Activated CD8-positive, alpha-beta T cell treated with anti-CD3 and anti-CD28 coated beads for 36 hours (primary cell): ENCODE data around the gene MRPL28. TPM values are rescaled to one million over a fixed set of nuclear protein-coding genes. Genes with fewer than 3 reads are reported as not detected.

Experiments
- ATAC-seq: fragments of 200-7000 bp; cut with Tn5 transposase; one replicate; pipeline ENCODE4 v1.10.0; 2021; ENCODE audit warnings: mild to moderate bottlenecking, moderate library complexity
- CTCF ChIA-PET: fragments of 350-600 bp; sonication (Branson Sonifier 250); formaldehyde crosslinking; loops from one replicate; lab custom pipeline; 2021; ENCODE audit warnings: antibody characterized with exemption; lab: Charles Lee
- POLR2A ChIA-PET: fragments of 350-600 bp; sonication (Branson Sonifier 250); formaldehyde crosslinking; loops from one replicate; lab custom pipeline; 2021; ENCODE audit warnings: antibody characterized with exemption; lab: Charles Lee
- DNase-seq: peaks from one replicate; pipeline ENCODE4 v3.0.0-alpha.2; 2020
- H3K27ac Mint-ChIP-seq: one replicate; pipeline ENCODE4 v1.8.0; 2021; ENCODE audit warnings: mild to moderate bottlenecking, mixed read lengths
- H3K27me3 Mint-ChIP-seq: one replicate; pipeline ENCODE4 v1.8.0; 2021; ENCODE audit warnings: mixed read lengths
- H3K36me3 Mint-ChIP-seq: one replicate; pipeline ENCODE4 v1.8.0; 2021; ENCODE audit warnings: low read depth, mixed read lengths
- H3K4me1 Mint-ChIP-seq: one replicate; pipeline ENCODE4 v1.8.0; 2021; ENCODE audit warnings: low read depth, mixed read lengths
- H3K4me3 Mint-ChIP-seq: one replicate; pipeline ENCODE4 v1.8.0; 2021; ENCODE audit warnings: mild to moderate bottlenecking, moderate library complexity, mixed read lengths
- H3K9me3 Mint-ChIP-seq: one replicate; pipeline ENCODE4 v1.8.0; 2021; ENCODE audit warnings: mixed read lengths
- intact Hi-C: fragments of 100-400 bp; cut with micrococcal nuclease; formaldehyde crosslinking; loops from one replicate; pipeline ENCODE4 v1.10.0; 2022
- total RNA-seq, 2 experiments: library from RNA; stranded (reverse); gene quantifications; one replicate each; pipeline ENCODE4 v1.2.3, GENCODE V29; 2021
- TF ChIP-seq, protein P1 (sequence below): fragments of 200-600 bp; IDR thresholded peaks from one replicate; pipeline ENCODE4 v1.8.0; 2022; ENCODE audit warnings: antibody characterized with exemption, mild to moderate bottlenecking

Gene MRPL28
- total RNA-seq, 2 experiments from 2014 or later = 95.0 to 98.2 TPM

GRCh38 chr16:372302-372983, 2.1 kb upstream of the MRPL28 start:
- ATAC-seq (no peak), DNase-seq (no peak)
- no peak overlapping the region for H3K27ac Mint-ChIP-seq
- CTCF ChIA-PET = no interaction called here
- intact Hi-C loops = no loop called here
- H3K27me3 Mint-ChIP-seq = no peaks in the 10 kb centered on the region
- no peak overlapping the region for H3K4me3 Mint-ChIP-seq
- TF ChIP-seq, protein P1, sequence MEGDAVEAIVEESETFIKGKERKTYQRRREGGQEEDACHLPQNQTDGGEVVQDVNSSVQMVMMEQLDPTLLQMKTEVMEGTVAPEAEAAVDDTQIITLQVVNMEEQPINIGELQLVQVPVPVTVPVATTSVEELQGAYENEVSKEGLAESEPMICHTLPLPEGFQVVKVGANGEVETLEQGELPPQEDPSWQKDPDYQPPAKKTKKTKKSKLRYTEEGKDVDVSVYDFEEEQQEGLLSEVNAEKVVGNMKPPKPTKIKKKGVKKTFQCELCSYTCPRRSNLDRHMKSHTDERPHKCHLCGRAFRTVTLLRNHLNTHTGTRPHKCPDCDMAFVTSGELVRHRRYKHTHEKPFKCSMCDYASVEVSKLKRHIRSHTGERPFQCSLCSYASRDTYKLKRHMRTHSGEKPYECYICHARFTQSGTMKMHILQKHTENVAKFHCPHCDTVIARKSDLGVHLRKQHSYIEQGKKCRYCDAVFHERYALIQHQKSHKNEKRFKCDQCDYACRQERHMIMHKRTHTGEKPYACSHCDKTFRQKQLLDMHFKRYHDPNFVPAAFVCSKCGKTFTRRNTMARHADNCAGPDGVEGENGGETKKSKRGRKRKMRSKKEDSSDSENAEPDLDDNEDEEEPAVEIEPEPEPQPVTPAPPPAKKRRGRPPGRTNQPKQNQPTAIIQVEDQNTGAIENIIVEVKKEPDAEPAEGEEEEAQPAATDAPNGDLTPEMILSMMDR = no peak
- H3K9me3 Mint-ChIP-seq = no peaks in the 10 kb centered on the region
- H3K36me3 Mint-ChIP-seq = peaks cover 13% of the 10 kb centered on the region
- H3K4me1 Mint-ChIP-seq = peaks cover 13% of the 10 kb centered on the region
- POLR2A ChIA-PET = interaction anchor here (1.8 kb wide), 1 partner anchor 9 kb away, joined by 6 read pairs; no protein-coding TSS in a partner anchor

- H3K4me1 Mint-ChIP-seq = peaks cover 13% of the 10 kb centered on the region
- peaks cover 16% of the 10 kb centered on the region for H3K36me3 Mint-ChIP-seq
- H3K4me3 Mint-ChIP-seq = no peak overlapping the region
- POLR2A ChIA-PET = interaction anchor here (1.0 to 1.8 kb wide), 3 partner anchors 9 to 17 kb away, joined by 3 to 6 read pairs (median 5); no protein-coding TSS in a partner anchor
- no peak for DNase-seq
- CTCF ChIA-PET = interaction anchor here (1.3 kb wide), 1 partner anchor 306 kb away, joined by 3 read pairs; no protein-coding TSS in a partner anchor
- H3K9me3 Mint-ChIP-seq = no peaks in the 10 kb centered on the region
- no peaks in the 10 kb centered on the region for H3K27me3 Mint-ChIP-seq
- intact Hi-C loops = no loop called here
- peak overlapping the region; percentile 73 for H3K27ac Mint-ChIP-seq
- TF ChIP-seq, protein P1 = no peak
- no peak for ATAC-seq
Measured at GRCh38 chr16:371515-372301, 1.4 kb upstream of the MRPL28 start.

DNA sequence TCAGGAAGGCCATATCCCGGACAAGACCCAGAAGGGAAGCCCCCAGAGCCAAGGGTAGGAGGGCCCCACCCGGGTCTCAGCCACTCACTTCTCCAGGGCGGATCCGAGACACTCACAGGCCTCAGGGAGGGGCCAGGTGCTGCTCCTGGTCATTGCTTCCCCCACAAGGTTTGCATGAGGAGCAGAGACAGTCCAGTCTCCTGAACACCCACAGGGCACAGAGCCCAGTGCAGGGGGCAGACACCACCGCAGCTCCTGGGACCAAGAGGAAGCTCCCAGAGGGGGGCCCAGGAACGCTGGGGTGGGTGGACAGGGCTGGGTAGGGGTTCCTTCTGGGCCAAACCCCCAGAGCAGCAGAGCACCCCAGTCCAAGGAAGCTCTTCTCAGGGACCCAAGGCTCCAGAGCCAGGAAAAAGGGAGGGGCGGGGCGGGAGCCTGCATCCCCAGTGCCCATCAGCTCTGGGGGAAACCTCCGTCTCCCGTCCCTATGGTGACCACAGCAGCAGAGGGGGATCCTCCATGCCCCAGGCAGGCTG, 709 bp upstream of the MRPL28 start:
- DNase-seq (no peak), ATAC-seq (peak; percentile 18)
- H3K27me3 Mint-ChIP-seq = no peaks in the 10 kb centered on the region
- CTCF ChIA-PET = interaction anchor here (1.0 to 1.3 kb wide), 3 partner anchors 9 to 306 kb away, joined by 3 to 7 read pairs (median 3); partner anchors contain the start of gene AXIN1
- peaks cover 13% of the 10 kb centered on the region for H3K4me1 Mint-ChIP-seq
- intact Hi-C loops = no loop called here
- H3K27ac Mint-ChIP-seq = peak overlapping the region; percentile 94
- POLR2A ChIA-PET = interaction anchor here (1.0 to 1.8 kb wide), 3 partner anchors 10 to 16 kb away, joined by 3 to 6 read pairs (median 5); no protein-coding TSS in a partner anchor
- TF ChIP-seq, protein P1 = no peak
- H3K9me3 Mint-ChIP-seq = no peaks in the 10 kb centered on the region
- H3K36me3 Mint-ChIP-seq = peaks cover 16% of the 10 kb centered on the region
- H3K4me3 Mint-ChIP-seq = peak overlapping the region; percentile 81

DNA sequence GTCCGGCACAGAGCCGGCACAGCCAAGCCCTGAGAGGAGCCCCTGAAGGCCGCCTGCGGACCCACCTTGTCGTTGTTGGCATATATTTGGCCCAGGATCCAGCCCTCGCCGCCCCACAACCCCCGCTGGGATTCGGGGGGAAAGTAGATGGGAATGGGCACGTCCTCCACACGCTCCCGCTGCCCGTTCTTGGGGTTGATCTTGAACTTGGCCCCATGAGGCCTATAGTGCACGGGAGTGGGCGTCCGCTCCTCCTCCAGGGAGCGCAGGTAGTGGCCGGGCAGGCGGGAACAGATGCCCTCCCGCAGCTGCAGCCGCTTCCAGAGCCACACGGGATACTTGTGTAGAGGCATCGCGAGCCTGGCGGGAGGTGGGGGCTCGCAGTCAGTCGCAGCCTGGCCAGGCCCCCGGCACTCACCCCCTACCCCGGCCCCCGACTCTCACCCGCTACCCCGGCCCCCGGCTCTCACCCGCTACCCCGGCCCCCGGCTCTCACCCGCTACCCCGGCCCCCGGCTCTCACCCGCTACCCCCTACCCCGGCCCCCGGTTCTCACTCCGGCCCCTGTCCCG, 387 bp downstream of the MRPL28 start:
- CTCF ChIA-PET = interaction anchor here (1.0 to 1.3 kb wide), 2 partner anchors 8 to 17 kb away, joined by 3 to 7 read pairs; partner anchors contain the start of gene AXIN1
- peak overlapping the region; percentile 3 for H3K27ac Mint-ChIP-seq
- no peaks in the 10 kb centered on the region for H3K27me3 Mint-ChIP-seq
- intact Hi-C loops = no loop called here
- H3K36me3 Mint-ChIP-seq = peaks cover 16% of the 10 kb centered on the region
- ATAC-seq (no peak), DNase-seq (no peak)
- no peaks in the 10 kb centered on the region for H3K9me3 Mint-ChIP-seq
- TF ChIP-seq, protein P1 = no peak
- peak overlapping the region; percentile 81 for H3K4me3 Mint-ChIP-seq
- POLR2A ChIA-PET = interaction anchor here (0.8 kb wide), 1 partner anchor 32 kb away, joined by 3 read pairs; no protein-coding TSS in a partner anchor
- H3K4me1 Mint-ChIP-seq = peaks cover 13% of the 10 kb centered on the region
